Medulla oblongata (tissue), 1 donor: ENCODE results near the gene CALHM6.
A peak's percentile ranks its signal among the peaks of the same experiment; 100 is the strongest.

Experiments used
- DNase-seq: peaks from one replicate; pipeline ENCODE4 v3.0.0-alpha.2; 2015; ENCODE audit errors: extremely low spot score

Gene CALHM6

GRCh38 chr6:116445102-116445501, 16.1 kb upstream of the CALHM6 start:
- DNase-seq = no peak

GRCh38 chr6:116446399-116446798, 14.8 kb upstream of the CALHM6 start:
- DNase-seq = no peak

- DNase-seq = no peak
Observed at GRCh38 chr6:116447052-116447451, 14.1 kb upstream of the CALHM6 start.

GRCh38 chr6:116447496-116448011, 13.6 kb upstream of the CALHM6 start:
- no peak for DNase-seq

- DNase-seq = no peak
Observed at GRCh38 chr6:116449565-116449964, 11.6 kb upstream of the CALHM6 start.

GRCh38 chr6:116450185-116450710, 10.9 kb upstream of the CALHM6 start:
- DNase-seq = no peak

GRCh38 chr6:116450769-116451740, 10.1 kb upstream of the CALHM6 start:
- DNase-seq = peak; percentile 52

- no peak for DNase-seq
Observed at GRCh38 chr6:116451916-116452315, 9.3 kb upstream of the CALHM6 start.

GRCh38 chr6:116452531-116452930, 8.6 kb upstream of the CALHM6 start:
- no peak for DNase-seq

- DNase-seq = no peak
Observed at GRCh38 chr6:116456106-116456505, 5.1 kb upstream of the CALHM6 start.

GRCh38 chr6:116456927-116457326, 4.2 kb upstream of the CALHM6 start:
- DNase-seq = no peak

GRCh38 chr6:116458264-116458663, 2.9 kb upstream of the CALHM6 start:
- no peak for DNase-seq

- no peak for DNase-seq
Observed at GRCh38 chr6:116459927-116460326, 1.2 kb upstream of the CALHM6 start.

GRCh38 chr6:116461932-116462885, 1.0 kb downstream of the CALHM6 start:
- no peak for DNase-seq

GRCh38 chr6:116463301-116463700, 2.1 kb downstream of the CALHM6 start:
- DNase-seq = no peak

- peak; percentile 30 for DNase-seq
Observed at GRCh38 chr6:116465246-116465645, 4.1 kb downstream of the CALHM6 start.

GRCh38 chr6:116467096-116467495, 5.9 kb downstream of the CALHM6 start:
- DNase-seq = no peak

GRCh38 chr6:116467514-116467913, 6.3 kb downstream of the CALHM6 start:
- no peak for DNase-seq

- no peak for DNase-seq
Observed at GRCh38 chr6:116468293-116468692, 7.1 kb downstream of the CALHM6 start.

- DNase-seq = no peak
Observed at GRCh38 chr6:116471531-116471930, 10.4 kb downstream of the CALHM6 start.

- no peak for DNase-seq
Observed at GRCh38 chr6:116472706-116473105, 11.5 kb downstream of the CALHM6 start.

- no peak for DNase-seq
Observed at GRCh38 chr6:116475141-116475540, 14.0 kb downstream of the CALHM6 start.
